Uterus (tissue), 4 donors: Measurements from ENCODE around the gene EXOC4. TPM values are rescaled to one million over a fixed set of nuclear protein-coding genes. Genes with fewer than 3 reads are reported as not detected.

Source experiments
- DNase-seq, 2 donors: peaks; one replicate each; pipeline ENCODE4 v3.0.0-alpha.2; 2019 to 2020
- H3K27ac ChIP-seq, 2 donors: fragments of 200-600 bp; sonication (generic); 1 replicate in 1 of 2; 2 replicates in 1 of 2; pipeline ENCODE4 v1.5.1; 2016 to 2018
- H3K27me3 ChIP-seq, 2 donors: fragments of 200-600 bp; sonication (generic); one replicate each; pipeline ENCODE4 v1.5.1; 2018 to 2019; ENCODE audit warnings: control low read depth in 1 of 2
- H3K36me3 ChIP-seq, 2 donors: fragments of 200-600 bp; sonication (generic); one replicate each; pipeline ENCODE4 v1.5.1; 2019; ENCODE audit warnings: control low read depth in 1 of 2
- H3K4me1 ChIP-seq, 2 donors: fragments of 200-600 bp; sonication (generic); one replicate each; pipeline ENCODE4 v1.5.1; 2018 to 2019; ENCODE audit warnings: control low read depth in 1 of 2
- H3K4me3 ChIP-seq, 2 donors: fragments of 200-600 bp; sonication (generic); 1 replicate in 1 of 2; 2 replicates in 1 of 2; pipeline ENCODE4 v1.5.1; 2018 to 2019; ENCODE audit warnings: mild to moderate bottlenecking in 1 of 2
- H3K9me3 ChIP-seq, 2 donors: fragments of 200-600 bp; sonication (generic); one replicate each; pipeline ENCODE4 v1.5.1; 2019; ENCODE audit warnings: control low read depth in 1 of 2
- POLR2A ChIP-seq, 2 donors: fragments of 450-650 bp; IDR thresholded peaks; one replicate each; pipeline ENCODE4 v1.6.1; 2016; ENCODE audit warnings: antibody characterized with exemption in 2 of 2, mild to moderate bottlenecking in 1 of 2, moderate library complexity in 1 of 2
- intact Hi-C: fragments of 100-400 bp; cut with DNase I; formaldehyde crosslinking; loops from one replicate; pipeline ENCODE4 v1.15.1; 2023; ENCODE audit warnings: low total_unique reads
- total RNA-seq, 4 donors: library from RNA; depleted of rRNA in 3 of 4; stranded (reverse); fragments of >200 nt in 3 of 4; gene quantifications; one replicate each; pipeline versions ENCODE4 v1.1.0 to v1.2.4, GENCODE V29; 2014 to 2023
- TF ChIP-seq, protein P1 (sequence below), 4 experiments: fragments of 200-600 bp in 2 of 4; fragments of 450-650 bp in 2 of 4; sonication (generic) in 2 of 4; IDR thresholded peaks; one replicate each; pipeline ENCODE4 v1.5.1; 2016 to 2019; ENCODE audit warnings: antibody characterized with exemption in 4 of 4, mild to moderate bottlenecking in 2 of 4, moderate library complexity in 1 of 4
- donor health status: DM: yes; HTN: yes; CAD: no.

The EXOC4 gene
- total RNA-seq, 4 donors from 2014 or later, result 27.2 to 126 (median 65.4) TPM

DNA sequence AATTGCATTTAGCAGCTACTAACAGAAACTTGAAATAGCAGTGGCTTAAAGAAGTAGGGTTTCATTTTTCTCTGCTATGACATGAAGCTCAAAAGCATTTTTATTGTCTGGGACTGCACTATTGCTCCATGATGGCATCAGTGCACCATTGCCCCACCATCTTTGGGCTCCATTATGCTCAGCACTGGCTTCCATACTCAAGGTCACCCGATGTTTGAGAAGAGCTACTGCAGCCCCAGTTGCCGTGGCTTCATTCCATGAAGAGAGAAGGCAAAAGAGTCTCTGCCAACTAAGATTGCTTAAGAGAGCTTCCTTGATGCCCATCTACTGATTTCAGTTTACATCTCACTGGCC is 682.1 kb downstream of the EXOC4 start:
- H3K4me1 ChIP-seq, result no peaks in the 10 kb centered on the region
- no peak overlapping the region for H3K4me3 ChIP-seq
- no peak for TF ChIP-seq POLR2A (IDR thresholded peaks at IDR 0.05)
- TF ChIP-seq, protein P1, sequence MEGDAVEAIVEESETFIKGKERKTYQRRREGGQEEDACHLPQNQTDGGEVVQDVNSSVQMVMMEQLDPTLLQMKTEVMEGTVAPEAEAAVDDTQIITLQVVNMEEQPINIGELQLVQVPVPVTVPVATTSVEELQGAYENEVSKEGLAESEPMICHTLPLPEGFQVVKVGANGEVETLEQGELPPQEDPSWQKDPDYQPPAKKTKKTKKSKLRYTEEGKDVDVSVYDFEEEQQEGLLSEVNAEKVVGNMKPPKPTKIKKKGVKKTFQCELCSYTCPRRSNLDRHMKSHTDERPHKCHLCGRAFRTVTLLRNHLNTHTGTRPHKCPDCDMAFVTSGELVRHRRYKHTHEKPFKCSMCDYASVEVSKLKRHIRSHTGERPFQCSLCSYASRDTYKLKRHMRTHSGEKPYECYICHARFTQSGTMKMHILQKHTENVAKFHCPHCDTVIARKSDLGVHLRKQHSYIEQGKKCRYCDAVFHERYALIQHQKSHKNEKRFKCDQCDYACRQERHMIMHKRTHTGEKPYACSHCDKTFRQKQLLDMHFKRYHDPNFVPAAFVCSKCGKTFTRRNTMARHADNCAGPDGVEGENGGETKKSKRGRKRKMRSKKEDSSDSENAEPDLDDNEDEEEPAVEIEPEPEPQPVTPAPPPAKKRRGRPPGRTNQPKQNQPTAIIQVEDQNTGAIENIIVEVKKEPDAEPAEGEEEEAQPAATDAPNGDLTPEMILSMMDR (IDR thresholded peaks at IDR 0.05), result no peak
- no peak for DNase-seq
- H3K36me3 ChIP-seq, result no peaks in the 10 kb centered on the region
- H3K9me3 ChIP-seq, result no peaks in the 10 kb centered on the region
- no peaks in the 10 kb centered on the region for H3K27me3 ChIP-seq
- intact Hi-C loops, result no loop called here
- H3K27ac ChIP-seq, result no peak overlapping the region

DNA sequence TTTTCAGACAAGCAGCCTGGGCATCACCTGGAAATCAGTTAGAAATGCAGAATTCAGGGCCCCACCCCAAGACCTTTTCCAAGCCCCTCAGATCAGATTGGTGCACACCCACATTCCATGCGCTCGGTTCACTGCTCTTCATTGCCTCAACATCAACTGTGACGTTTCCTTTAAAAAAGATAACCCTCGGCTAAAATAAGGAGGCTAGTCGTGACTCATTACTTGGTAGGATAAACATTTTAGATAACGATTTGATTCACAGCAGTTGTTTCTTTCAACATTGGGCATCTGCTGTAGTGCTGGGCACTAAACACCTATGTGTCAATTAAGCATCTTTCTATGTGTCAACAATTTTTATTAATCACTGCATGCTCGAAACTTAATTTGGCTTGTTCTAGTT is 683.2 kb downstream of the EXOC4 start:
- H3K36me3 ChIP-seq, result no peaks in the 10 kb centered on the region
- no peaks in the 10 kb centered on the region for H3K27me3 ChIP-seq
- intact Hi-C loops, result no loop called here
- H3K9me3 ChIP-seq, result no peaks in the 10 kb centered on the region
- TF ChIP-seq, protein P1 (IDR thresholded peaks at IDR 0.05), result no peak
- no peak for TF ChIP-seq POLR2A (IDR thresholded peaks at IDR 0.05)
- no peaks in the 10 kb centered on the region for H3K4me1 ChIP-seq
- H3K27ac ChIP-seq, result no peak overlapping the region
- no peak overlapping the region for H3K4me3 ChIP-seq
- DNase-seq, result no peak

DNA sequence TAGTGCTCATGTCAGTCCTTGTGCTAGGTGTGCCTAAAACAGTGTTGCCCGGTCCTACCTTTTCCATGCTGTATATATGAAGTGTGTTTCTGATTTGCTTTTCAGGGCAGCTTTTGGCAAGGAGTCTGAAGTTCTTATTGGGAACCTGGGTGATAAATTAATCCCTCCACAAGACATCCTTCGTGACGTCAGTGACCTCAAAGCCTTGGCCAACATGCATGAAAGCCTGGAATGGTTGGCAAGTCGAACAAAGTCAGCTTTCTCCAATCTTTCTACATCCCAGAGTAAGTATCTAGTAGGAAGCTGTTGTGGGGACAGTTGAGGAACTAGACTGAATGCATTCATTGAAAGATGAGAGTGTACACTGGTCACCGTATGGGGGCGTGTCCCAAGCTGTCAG is 684.9 kb downstream of the EXOC4 start:
- H3K36me3 ChIP-seq, result no peaks in the 10 kb centered on the region
- intact Hi-C loops, result no loop called here
- no peak overlapping the region for H3K4me3 ChIP-seq
- H3K4me1 ChIP-seq, result no peaks in the 10 kb centered on the region
- H3K27me3 ChIP-seq, result no peaks in the 10 kb centered on the region
- H3K9me3 ChIP-seq, result no peaks in the 10 kb centered on the region
- no peak overlapping the region for H3K27ac ChIP-seq
- no peak for TF ChIP-seq POLR2A (IDR thresholded peaks at IDR 0.05)
- TF ChIP-seq, protein P1 (IDR thresholded peaks at IDR 0.05), result no peak
- no peak for DNase-seq

DNA sequence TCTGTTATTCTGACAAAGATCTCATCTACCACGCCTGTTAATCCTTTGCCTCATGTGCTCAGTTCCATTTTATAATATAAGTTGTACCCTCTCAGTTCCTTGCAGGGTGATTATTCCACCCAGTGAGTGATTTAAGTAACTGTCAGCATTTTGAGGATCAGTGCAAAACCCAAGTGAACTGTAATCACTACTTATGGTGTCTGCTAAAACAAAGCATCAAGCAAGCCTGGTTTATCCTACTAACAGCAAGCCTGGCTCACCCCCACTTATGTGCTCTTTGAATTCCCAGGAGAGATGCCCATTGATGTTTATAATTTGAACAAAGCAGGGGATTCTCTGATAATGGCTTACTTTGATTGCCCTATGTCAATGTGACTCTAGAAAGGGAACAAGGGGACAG is 687.5 kb downstream of the EXOC4 start:
- no peaks in the 10 kb centered on the region for H3K9me3 ChIP-seq
- intact Hi-C loops, result no loop called here
- H3K27ac ChIP-seq, result no peak overlapping the region
- no peak overlapping the region for H3K4me3 ChIP-seq
- TF ChIP-seq, protein P1 (IDR thresholded peaks at IDR 0.05), result no peak
- TF ChIP-seq POLR2A (IDR thresholded peaks at IDR 0.05), result no peak
- H3K36me3 ChIP-seq, result no peaks in the 10 kb centered on the region
- H3K27me3 ChIP-seq, result no peaks in the 10 kb centered on the region
- DNase-seq, result no peak
- H3K4me1 ChIP-seq, result no peaks in the 10 kb centered on the region

DNA sequence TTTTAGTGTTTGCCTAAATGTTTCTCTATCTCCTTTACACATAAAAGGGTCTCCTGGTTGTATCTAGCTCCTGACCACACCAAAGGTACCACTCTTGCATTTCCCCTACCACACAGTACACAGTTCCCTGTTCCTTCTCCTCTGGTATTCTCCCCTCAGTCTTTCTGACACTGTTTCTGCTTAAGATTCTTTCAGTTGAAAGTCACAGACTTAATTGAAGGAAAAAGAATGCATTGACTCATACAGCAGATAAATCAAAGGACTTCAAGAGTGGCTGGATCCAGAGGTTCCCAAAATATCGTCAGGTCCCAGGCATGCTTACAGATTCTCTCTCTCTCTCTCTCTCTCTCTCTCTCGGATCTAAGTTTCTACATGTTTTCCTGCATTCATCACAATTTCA is 688.6 kb downstream of the EXOC4 start:
- no peak overlapping the region for H3K4me3 ChIP-seq
- no peak for DNase-seq
- H3K9me3 ChIP-seq, result no peaks in the 10 kb centered on the region
- H3K27ac ChIP-seq, result no peak overlapping the region
- TF ChIP-seq POLR2A (IDR thresholded peaks at IDR 0.05), result no peak
- TF ChIP-seq, protein P1 (IDR thresholded peaks at IDR 0.05), result no peak
- H3K36me3 ChIP-seq, result no peaks in the 10 kb centered on the region
- no peaks in the 10 kb centered on the region for H3K27me3 ChIP-seq
- intact Hi-C loops, result no loop called here
- no peaks in the 10 kb centered on the region for H3K4me1 ChIP-seq
